Measurements from ENCODE around the gene UCK1. TPM values are rescaled to one million over a fixed set of nuclear protein-coding genes. Genes with fewer than 3 reads are reported as not detected.
A peak's percentile ranks its signal among the peaks of the same experiment; 100 is the strongest.

The UCK1 gene
- total and polyA plus RNA-seq, 2 of the 13 experiments (the other 11 are each of a cell fraction or from before 2014, with no cell fraction given) = 11.0 to 24.1 TPM

GRCh38 chr9:131502781-131503625 lies 28.1 kb downstream of the UCK1 start, which contains the start of gene POMT1 (continued):
- peak; percentile 89 for TF ChIP-seq ZNF670 (CRISPR knock-in tag; IDR thresholded peaks at IDR 0.05; ENCODE audit: borderline replicate concordance)
- TF ChIP-seq ZBTB25 (CRISPR knock-in tag; IDR thresholded peaks at IDR 0.05) = no peak
- TF ChIP-seq IKZF5 (CRISPR knock-in tag; IDR thresholded peaks at IDR 0.05) = peak; percentile 64; the same call in 1 of the 2 replicates
- TF ChIP-seq HNRNPL (IDR thresholded peaks at IDR 0.05; ENCODE audit: low read depth, low read length) = no peak
- TF ChIP-seq ZNF616 (CRISPR knock-in tag; IDR thresholded peaks at IDR 0.05; ENCODE audit: low read depth) = 0 out of 2 replicates have a peak, but pooled peaks have one; percentile 40
- peak; percentile 17; the same call in 1 of the 2 replicates for TF ChIP-seq ZNF552 (CRISPR knock-in tag; IDR thresholded peaks at IDR 0.05; ENCODE audit: borderline replicate concordance)
- TF ChIP-seq ZNF704 (CRISPR knock-in tag; IDR thresholded peaks at IDR 0.05; ENCODE audit: borderline replicate concordance) = peak; percentile 15; the same call in 1 of the 2 replicates
- TF ChIP-seq NCOA5 (CRISPR knock-in tag; IDR thresholded peaks at IDR 0.05) = no peak
- peak; percentile 41 for TF ChIP-seq ZNF891 (CRISPR knock-in tag; IDR thresholded peaks at IDR 0.05)
- peak; percentile 98 for TF ChIP-seq XRCC5 (optimal IDR thresholded peaks at IDR 0.05; ENCODE audit: low read length)
- TF ChIP-seq SMAD9 (CRISPR knock-in tag; IDR thresholded peaks at IDR 0.05) = no peak
- TF ChIP-seq HMGXB3 (CRISPR knock-in tag; IDR thresholded peaks at IDR 0.05; ENCODE audit: borderline replicate concordance) = no peak
- no peak for TF ChIP-seq SOX6 (IDR thresholded peaks at IDR 0.05)
- peak; percentile 40 for TF ChIP-seq SOX6 (CRISPR knock-in tag; IDR thresholded peaks at IDR 0.05)
- peak; percentile 67; the same call in 1 of the 2 replicates for TF ChIP-seq ZNF547 (CRISPR knock-in tag; IDR thresholded peaks at IDR 0.05)

Data from HepG2 (cell line).